HG03045 (cell line): ENCODE data around the gene TMEM258.
A peak's percentile ranks its signal among the peaks of the same experiment; 100 is the strongest.

Source experiments
- ATAC-seq: cut with Tn5 transposase; IDR thresholded peaks from one replicate; pipeline ENCODE4 v1.9.1; 2021; ENCODE audit warnings: mild to moderate bottlenecking, moderate library complexity; ENCODE audit not compliant: unreplicated experiment

The TMEM258 gene

DNA sequence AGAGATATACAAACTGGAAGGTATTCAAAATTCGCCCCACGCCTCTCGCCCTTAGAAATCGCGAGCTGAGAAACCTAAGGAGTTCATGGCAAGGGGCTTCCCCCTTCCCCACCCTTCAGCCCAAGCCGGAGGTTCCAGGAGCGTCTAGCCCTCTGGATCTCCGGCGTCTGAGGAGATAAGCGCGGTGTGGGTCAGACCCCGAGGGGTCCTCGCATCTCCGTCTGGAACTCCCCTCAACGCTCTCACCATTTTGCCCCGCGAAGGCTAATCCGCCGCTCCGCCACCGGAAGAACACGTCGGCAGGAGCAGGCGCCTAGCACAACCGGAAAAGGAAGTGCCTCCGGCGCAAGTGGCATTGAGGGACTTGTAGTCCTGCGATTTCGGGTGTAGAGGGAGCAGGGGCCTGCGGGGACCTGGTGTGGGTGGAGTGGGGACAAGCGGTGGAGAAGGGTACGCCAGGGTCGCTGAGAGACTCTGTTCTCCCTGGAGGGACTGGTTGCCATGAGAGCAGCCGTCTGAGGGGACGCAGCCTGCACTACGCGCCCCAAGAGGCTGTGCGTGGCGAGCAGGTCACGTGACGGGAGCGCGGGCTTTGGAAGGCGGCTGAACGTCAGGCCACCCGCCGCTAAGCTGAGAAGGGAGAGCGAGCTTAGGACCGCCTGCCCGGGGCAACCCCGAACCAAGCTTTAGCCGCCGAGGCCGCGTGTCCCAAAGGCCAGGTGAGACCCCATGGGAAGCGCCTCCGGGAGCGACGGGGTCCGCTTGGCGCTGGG is at the start of gene TMEM258, which contains the start of gene FEN1:
TSS of gene TMEM258 (minus strand) at position 290 of the 773 bp plus-strand sequence. CDS start at position 249, 41 bp downstream.
TSS of gene FEN1 (plus strand) at position 602 of the 773 bp plus-strand sequence. CDS start 2,451 bp downstream, outside the sequence.
- ATAC-seq, result peak; percentile 86

DNA sequence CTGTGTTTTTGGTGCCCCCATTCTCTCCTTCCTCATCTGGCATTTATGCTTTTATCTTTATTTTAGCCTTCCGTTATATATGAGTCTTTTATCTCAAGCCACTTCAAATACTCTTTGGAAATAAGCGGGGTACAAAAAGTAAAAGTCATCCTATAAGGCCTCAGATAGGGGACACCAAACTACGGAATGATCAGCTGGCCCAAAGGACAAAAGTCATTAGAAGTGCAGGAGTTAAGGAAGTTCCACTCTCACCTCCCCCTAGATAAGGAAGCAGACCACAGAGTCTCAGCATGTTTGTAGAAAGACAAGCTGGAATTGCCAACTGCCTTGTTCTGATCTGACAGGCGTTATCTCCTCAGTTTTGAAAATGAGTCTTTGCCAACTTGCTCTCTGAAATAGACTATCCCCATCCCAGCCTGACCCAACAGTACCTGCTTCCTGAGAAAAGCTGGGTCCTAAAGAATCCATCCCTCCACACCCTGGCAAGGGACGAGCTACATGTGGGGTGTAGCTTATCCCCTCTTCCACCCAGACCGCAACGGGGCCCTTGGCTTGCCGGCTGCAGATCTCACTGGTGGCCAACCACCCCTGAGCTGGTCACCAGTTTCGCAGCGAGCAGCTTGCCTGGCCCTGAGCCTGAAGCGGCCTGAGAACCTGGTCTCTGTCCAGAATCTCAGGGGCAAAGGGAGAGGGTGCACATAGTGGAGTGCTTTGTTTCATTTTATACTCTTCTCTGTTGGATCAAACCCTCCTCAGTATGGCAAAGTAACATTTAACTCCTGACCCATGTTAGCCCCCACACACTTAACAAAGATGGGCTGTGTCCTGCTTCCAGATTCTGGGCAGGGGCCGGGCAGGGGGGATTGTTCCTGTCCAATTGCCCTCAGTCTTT is 49.5 kb upstream of the TMEM258 start:
- ATAC-seq, result no peak

DNA sequence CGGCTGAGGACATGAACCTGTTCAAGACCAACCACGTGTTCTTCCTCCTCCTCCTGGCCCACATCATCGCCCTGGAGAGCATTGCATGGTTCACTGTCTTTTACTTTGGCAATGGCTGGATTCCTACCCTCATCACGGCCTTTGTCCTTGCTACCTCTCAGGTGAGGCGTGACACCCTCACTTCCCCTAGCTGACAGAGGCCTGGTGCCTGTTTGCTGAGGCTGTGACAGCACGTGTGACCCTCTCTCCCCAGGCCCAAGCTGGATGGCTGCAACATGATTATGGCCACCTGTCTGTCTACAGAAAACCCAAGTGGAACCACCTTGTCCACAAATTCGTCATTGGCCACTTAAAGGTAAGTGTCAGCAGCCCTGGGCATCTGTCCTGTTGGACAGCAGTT is 48.0 kb upstream of the TMEM258 start:
- ATAC-seq, result no peak

DNA sequence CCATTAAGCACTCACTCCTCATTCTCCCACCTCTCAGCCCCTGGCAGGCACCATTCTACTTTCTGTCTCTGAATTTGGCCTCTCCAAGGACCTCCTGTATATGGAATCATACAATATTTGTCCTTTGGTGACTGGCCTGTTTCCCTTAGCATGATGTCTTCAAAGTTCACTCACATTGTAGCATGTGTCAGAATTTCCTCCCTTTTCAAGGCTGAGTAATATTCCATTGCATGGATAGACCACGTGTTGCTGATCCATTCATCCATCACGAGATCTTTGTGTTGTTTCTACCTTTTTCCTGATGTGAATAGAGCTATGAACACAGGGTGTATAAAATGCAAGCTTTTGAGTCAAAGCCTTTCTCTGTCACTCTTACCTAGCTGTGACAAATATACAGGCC is 47.3 kb upstream of the TMEM258 start:
- no peak for ATAC-seq

DNA sequence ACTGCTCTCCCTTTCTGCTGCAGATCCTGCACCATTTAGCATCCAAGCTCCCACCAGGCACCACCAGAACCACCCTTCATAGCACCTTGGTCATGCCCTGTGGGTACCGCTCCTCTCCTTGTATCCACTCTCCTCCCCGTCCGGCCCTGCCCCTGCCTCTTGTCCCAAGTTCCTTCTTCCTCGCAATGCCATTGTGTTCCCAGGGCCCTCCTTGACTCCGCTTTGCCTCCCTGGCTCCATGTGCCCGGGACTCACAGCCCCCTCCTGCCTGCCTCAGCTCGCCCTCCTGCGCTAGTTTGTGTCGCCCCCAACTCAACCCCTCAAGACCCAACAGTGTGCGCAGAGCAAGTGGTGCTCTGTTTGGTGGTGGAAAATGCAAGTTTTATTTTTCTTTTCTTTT is 46.5 kb upstream of the TMEM258 start:
- ATAC-seq, result no peak

DNA sequence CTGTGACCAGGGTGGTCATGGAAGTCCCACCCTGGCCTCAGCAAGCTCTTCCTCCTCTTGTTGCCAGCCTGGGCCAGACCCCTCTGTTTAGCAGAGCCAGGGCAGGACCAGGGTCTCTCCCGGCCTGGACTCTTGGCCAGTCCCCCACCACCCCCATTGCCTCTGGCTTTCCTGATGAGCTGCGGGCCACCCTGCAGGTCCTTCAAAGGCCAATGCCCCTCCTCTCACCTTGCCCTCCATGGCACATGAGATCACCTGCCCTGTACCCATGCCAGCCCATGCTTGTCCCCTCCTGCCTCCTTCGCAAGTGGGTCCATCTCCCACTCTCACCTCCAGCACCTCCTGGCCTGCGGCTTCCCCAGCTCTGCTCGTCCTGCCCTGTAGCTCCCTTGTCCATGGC is 46.1 kb upstream of the TMEM258 start:
- ATAC-seq, result no peak

DNA sequence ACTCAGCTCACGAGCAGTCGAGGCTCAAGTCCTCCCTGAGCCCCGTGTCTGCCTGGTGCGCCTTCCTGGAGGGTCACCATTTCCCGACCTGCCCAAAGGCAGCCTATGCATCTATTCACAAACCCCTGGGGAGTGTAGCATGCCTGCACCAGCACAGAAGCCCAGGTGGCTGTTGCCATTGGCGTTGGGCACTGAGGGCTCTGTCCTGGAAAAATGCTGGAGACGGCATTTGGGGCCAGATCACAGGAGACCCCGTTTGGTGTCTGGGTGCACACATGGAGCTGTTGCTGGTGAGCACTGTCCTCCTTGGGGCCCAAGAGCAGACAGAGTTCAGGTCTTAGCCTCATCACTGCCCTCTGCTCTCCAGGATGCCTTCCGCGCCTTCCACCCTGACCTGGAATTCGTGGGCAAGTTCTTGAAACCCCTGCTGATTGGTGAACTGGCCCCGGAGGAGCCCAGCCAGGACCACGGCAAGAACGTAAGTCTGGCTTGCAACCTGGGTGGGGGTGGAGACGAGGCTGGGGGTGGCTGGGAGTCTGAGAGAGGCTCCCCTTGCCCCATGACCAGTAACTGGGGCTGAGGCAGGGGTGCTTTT is 45.1 kb upstream of the TMEM258 start:
- ATAC-seq, result no peak

DNA sequence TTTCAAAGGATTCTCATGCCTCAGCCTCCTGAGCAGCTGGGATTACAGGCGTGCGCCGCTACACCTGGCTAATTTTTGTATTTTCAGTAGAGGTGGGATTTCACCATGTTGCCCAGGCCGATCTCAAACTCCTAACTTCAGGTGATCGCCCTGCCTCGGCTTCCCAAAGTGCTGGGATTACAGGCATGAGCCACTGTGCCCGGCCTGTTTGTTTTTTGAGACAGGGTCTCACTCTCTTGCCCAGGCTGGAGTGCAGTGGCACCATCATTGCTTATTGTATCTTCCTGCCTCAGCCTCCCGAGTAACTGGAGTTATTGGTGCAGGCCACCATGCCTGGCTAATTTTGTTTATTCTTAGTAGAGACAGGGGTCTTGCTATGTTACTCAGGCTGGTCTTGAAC is 43.8 kb upstream of the TMEM258 start:
- ATAC-seq, result no peak

DNA sequence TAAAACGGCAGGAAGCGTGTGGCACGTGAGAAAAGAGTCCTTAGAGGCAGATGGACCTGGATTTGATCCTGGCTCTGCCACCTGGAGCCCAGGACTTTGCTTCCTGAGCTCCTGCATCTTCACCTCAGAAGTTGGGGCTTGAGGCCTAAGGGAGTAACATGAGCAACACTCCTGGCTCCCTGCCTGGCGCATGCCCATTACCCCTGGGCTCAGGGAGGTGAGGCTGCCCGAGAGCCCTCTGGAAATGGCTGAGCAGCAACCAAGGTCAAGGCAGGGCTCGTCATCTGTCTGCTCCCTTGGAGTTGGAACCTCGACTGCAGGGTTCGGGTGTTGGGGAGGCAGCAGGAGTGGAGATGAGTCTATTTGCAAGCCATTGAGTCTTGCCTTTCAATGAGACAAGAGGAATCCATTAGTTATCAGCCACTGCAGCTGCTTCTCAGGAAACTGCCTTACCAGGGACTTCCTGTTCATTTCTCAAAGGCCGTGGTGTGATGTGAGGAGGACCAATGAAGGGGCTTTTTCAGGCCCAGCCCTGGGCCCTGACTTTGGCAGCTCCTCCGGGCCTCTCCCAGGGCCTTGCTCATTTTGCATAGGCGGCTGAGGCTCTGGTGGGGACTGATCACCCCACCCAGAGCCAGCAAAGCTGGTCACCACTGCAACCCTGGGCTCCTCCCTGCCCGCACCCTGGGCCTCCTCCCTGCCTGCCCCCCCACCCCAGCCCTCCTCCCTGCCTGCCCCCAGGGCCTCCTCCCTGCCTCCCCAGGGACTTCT is 42.1 kb upstream of the TMEM258 start:
- peak; percentile 83 for ATAC-seq

DNA sequence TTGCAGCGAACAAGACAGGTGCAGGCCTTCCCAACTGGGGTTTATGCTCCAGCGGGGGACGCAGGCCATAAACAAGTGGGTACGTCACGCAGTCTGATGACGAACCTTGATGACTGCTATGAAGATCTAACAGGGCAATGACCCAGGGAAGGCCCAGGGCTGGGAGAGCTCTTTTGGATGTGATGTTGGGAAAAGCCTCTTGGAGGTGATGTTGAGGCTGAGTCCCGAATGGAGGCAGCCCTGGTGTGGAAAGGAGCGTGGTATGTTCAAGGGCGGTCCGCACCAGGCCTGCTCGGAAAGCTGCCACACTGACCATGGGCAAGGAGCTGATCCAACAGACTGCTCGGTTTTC is 41.5 kb upstream of the TMEM258 start:
- no peak for ATAC-seq

DNA sequence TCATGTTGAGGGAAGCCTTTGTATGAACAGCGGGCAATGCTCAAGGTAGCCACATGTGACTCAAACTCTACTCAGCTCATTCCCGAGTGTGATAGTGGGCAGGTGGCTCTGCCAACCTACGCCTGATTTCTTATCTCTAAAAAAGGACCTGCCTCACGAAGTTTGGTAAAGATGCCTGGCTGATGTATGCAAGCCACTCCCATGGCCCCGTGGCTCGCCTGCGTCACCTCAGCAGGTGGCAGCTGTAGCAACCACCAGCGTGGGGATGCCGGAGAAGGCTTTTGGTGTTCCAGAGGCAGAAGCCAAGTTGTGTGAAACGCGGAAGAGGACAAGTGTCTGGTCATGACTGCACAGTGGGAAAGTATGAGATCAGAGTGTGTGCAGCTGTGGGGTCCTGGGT is 41.1 kb upstream of the TMEM258 start:
- no peak for ATAC-seq

DNA sequence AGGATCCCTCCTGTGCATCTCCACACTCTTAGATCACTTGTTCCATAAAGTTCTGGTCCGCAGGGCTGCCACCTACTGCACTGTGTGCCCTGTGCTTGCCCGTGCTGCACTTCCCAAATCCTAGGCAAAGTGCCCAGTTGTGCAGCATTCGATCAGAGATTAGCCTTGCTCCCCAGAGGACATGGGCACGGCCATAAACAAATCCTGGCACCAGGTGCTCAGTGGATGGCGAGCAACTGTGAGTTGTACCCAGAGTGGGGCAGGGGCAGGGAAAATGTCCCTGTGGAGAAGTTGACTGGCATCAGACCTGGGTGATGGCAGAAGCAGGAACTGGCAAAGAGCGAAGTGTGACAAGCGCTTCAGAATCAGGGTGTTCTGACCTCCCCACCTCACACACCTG is 40.4 kb upstream of the TMEM258 start:
- ATAC-seq, result no peak

DNA sequence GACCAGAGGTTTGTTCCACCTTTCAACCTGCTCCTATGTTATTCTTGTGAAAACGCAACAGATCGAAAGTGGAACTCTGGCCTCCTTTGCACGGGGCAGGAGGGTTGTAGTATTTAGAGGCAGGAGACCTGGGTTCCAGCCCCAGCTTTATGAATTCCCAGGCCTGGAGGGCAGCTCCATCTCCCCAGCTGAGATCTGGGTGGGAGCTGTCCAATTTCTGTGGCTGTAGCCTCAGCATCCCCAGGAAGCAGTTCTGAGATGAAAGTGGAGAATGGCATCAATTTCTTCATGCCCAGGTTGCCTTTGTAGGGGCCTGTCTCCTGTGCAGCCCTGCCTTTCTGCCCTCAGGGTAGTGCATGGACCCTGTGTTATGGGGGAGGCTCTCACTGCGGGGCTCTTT is 39.8 kb upstream of the TMEM258 start:
- ATAC-seq, result no peak

DNA sequence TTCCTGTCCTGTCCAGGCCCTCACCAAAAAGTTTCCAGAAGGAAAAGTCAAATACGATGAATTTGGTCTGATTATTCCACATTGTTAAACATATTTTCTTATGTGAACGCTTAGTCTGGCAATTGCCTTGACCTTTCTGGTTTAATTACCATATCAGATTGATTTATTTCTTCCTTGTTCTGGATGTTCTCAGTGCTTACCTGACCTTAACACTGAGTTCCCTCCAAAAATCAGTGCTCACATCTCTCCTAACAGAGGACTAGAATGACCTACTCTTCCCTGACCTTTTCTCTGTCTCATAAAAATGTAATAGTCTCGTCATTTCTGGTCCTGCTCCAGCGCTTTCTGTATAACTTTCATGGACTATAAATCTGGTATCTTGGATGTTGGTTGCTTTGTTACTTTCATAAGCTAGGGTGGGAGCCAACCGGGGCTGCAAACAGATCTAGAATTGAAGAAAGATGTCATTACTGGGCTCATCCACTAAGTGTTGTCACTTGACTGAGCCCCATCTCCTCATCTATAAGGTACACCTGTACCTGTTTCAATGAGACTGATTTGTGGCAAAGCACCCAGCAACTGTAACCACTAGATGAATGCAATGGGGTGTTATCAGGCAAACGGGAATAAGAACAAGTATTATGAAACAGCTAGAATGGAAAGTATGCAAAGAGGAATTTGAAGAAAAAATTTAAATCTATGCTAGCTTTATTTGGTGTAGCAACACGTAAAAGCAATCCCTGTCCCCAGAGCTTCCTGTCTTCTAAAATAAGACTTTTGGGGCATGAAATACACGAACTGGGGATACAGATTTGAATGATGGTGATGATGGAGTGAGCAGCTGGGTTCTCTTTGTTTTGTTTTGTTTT is 38.1 kb upstream of the TMEM258 start:
- ATAC-seq, result no peak

DNA sequence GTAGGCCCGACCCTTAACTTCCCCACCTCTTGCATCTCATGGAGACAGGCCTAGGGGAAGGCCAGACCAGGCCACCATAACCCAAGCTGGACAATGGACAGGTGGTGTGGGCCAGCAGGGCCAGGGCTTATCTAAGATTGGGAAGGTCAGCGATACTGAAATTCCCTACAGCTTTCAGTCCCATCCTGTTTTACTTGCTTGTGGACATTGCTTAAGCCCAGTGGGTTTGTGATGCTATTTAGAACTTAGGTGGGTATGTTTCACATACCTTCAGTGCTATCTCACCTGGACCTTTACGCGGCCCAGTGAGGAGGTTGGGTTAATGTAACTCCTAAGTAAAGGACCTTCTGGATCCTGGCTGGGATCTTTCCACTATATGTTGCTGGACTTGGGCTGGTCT is 37.4 kb upstream of the TMEM258 start:
- no peak for ATAC-seq

DNA sequence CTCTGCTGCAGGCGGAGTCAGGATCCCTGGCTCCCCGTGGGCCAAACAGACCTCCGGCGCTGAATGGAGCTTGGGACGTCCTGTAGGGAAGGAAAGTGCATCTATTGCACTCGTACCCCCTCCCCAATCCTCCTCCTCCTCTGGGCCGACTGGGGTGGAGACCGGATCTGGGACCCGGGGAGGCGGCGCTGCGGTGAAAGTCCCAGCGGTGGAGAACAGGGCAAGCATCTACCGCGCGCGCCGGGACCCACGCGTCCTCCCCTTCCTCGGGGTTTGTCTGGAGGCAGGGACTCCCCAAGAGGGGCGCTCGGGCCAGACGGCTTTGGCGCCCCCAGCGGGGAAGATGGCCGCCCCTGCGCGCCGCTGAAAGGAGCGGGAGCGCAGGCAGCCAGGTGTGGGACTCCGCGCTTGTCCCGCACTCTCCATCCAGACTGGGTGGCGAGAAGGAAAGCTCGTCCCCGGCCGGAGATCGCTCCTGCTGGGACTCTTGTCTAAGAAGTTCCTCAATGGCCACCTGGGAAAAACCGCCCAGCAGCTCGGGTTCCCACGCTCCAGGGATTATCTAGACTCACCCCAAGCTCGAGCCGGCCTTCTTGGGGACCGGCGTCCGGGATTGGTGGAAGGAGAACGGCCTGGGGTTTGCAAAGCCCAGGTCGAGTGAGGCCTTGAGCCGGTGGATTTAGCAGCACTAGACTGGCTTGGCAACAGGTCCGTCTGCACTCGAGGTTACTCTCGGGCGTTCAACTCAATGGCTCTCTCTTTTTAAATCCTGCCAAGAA is 36.4 kb upstream of the TMEM258 start:
- ATAC-seq, result peak; percentile 23

DNA sequence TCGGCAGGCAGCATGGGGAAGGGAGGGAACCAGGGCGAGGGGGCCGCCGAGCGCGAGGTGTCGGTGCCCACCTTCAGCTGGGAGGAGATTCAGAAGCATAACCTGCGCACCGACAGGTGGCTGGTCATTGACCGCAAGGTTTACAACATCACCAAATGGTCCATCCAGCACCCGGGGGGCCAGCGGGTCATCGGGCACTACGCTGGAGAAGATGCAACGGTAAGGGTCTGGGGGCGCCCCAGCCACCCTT is 35.9 kb upstream of the TMEM258 start:
- no peak for ATAC-seq

DNA sequence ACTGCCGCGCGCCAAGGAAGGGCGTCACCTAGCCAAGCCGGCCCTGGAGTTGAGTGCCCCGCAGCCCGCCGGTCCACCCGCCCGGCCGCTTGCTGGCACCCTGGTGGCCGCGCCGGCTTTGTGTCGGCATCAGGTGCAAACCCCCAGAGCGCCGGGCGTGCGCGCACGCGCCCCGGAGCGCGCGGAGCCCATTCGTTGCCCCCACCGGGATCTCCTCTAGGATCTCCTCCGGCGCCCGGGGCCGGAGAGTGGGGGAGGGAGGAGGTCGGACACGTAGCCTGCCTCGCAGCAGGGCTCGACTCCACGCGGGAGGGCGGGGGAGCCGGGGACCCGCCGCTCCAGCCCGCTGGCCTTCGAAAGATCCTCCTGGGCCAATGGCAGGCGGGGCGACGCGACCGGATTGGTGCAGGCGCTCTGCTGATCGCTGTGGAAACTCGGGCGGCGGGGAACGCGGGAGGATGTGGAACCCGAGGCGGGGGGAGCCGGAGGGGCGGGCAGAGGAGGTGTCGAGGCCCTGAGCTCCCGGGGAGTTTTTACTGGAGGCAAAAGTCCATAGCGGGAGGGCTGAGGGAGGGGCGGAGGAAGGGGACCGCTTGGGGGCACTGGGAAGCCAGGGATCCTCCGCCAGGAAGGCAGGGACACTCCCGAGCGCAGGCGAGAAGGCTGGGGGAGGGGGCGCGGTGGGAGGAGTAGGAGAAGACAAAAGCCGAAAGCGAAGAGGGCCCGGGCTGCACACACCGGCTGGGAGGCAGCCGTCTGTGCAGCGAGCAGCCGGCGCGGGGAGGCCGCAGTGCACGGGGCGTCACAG is 35.4 kb upstream of the TMEM258 start, which contains the start of gene FADS2:
TSS of gene FADS2 (plus strand) at position 730 of the 808 bp plus-strand sequence. CDS start 91 bp downstream, outside the sequence.
- peak; percentile 70 for ATAC-seq
